Keratinocyte (primary cell): Measurements from ENCODE around the gene RNF8. TPM values are rescaled to one million over a fixed set of nuclear protein-coding genes. Genes with fewer than 3 reads are reported as not detected.

Source experiments
- DNase-seq: peaks from one replicate; pipeline ENCODE4 v3.0.0-alpha.2; 2011; ENCODE audit warnings: low read depth, missing footprints, low spot score
- FAIRE-seq: peaks from 2 replicates; lab custom pipeline; 2011; peaks lifted over from hg19 to GRCh38; lab: Jason Lieb, UNC
- H2AFZ ChIP-seq: 2 replicates; pipeline ENCODE4 v1.6.0; 2012; ENCODE audit warnings: low read length, control low read depth, inconsistent platforms; ENCODE audit not compliant: control insufficient read depth
- H3K27ac ChIP-seq: 2 replicates; pipeline ENCODE4 v1.5.1; 2011; ENCODE audit warnings: low read length; ENCODE audit not compliant: control insufficient read depth, insufficient read depth
- H3K27me3 ChIP-seq: 3 replicates; pipeline ENCODE4 v1.6.0; 2011; ENCODE audit warnings: low read length; ENCODE audit not compliant: control insufficient read depth, insufficient read depth; ENCODE audit errors: extremely low read depth
- H3K36me3 ChIP-seq, 2 experiments: 2 replicates in 1 of 2; 3 replicates in 1 of 2; pipeline ENCODE4 v1.5.1; 2011; ENCODE audit warnings: low read length in 2 of 2, mild to moderate bottlenecking in 1 of 2; ENCODE audit not compliant: control insufficient read depth in 2 of 2, insufficient read depth in 2 of 2; ENCODE audit errors: extremely low read depth in 1 of 2
- H3K4me1 ChIP-seq: 3 replicates; pipeline ENCODE4 v1.5.1; 2011; ENCODE audit warnings: low read length; ENCODE audit not compliant: control insufficient read depth, insufficient read depth; ENCODE audit errors: extremely low read depth
- H3K4me2 ChIP-seq: 3 replicates; pipeline ENCODE4 v1.6.0; 2011; ENCODE audit warnings: low read depth, low read length; ENCODE audit not compliant: control insufficient read depth, insufficient read depth; ENCODE audit errors: extremely low read depth
- H3K4me3 ChIP-seq, 3 experiments: fragments of 200-600 bp in 1 of 3; sonication (generic) in 1 of 3; 2 replicates in 2 of 3; 3 replicates in 1 of 3; pipeline ENCODE4 v1.5.1; 2011 to 2016; ENCODE audit warnings: low read length in 3 of 3, mild to moderate bottlenecking in 3 of 3, control low read depth in 2 of 3, inconsistent platforms in 1 of 3, low read depth in 1 of 3, mixed read lengths in 1 of 3, mixed run types in 1 of 3, moderate library complexity in 1 of 3; ENCODE audit not compliant: control insufficient read depth in 2 of 3, insufficient read depth in 2 of 3; ENCODE audit errors: extremely low read depth in 1 of 3
- H3K79me2 ChIP-seq: 2 replicates; pipeline ENCODE4 v1.6.0; 2012; ENCODE audit warnings: low read length; ENCODE audit not compliant: control insufficient read depth, insufficient read depth
- H3K9ac ChIP-seq: 3 replicates; pipeline ENCODE4 v1.6.0; 2011; ENCODE audit warnings: low read length; ENCODE audit not compliant: control insufficient read depth, insufficient read depth; ENCODE audit errors: extremely low read depth
- H3K9me1 ChIP-seq: 3 replicates; pipeline ENCODE4 v1.6.0; 2011; ENCODE audit warnings: low read length; ENCODE audit not compliant: control insufficient read depth, insufficient read depth; ENCODE audit errors: extremely low read depth
- H3K9me3 ChIP-seq: 2 replicates; pipeline ENCODE4 v1.5.1; 2012; ENCODE audit warnings: low read depth, low read length; ENCODE audit not compliant: control insufficient read depth
- H4K20me1 ChIP-seq: 3 replicates; pipeline ENCODE4 v1.6.0; 2011; ENCODE audit warnings: low read length; ENCODE audit not compliant: control insufficient read depth, insufficient read depth; ENCODE audit errors: extremely low read depth
- EZH2 ChIP-seq: IDR thresholded peaks from one replicate; pipeline ENCODE4 v1.6.1; 2012; ENCODE audit warnings: inconsistent platforms, mild to moderate bottlenecking, low read length, moderate library complexity
- dilution Hi-C: fragments of 300-500 bp; cut with MboI; formaldehyde crosslinking; loops from one replicate; pipeline ENCODE4 v1.7.0; 2020; ENCODE audit warnings: low sequenced_read_pairs; ENCODE audit not compliant: extremely low pct_ligation_motif_present
- polyA plus RNA-seq, 5 experiments: library from polyadenylated mRNA; depleted of rRNA in 3 of 5; stranded (reverse) in 3 of 5; stranded (forward) in 1 of 5; unstranded in 1 of 5; fragments of >200 nt; gene quantifications; 1 replicate in 1 of 5; 2 replicates in 3 of 5; 3 replicates in 1 of 5; pipeline versions ENCODE4 v1.2.1 to v1.2.3, GENCODE V29; 2011 to 2012; ENCODE audit warnings: missing spikeins in 2 of 5, low read depth in 1 of 5, low replicate concordance in 1 of 5
- TF ChIP-seq, protein P1 (sequence below), 3 experiments: IDR thresholded peaks in 1 of 3; conservative IDR thresholded peaks in 1 of 3; optimal IDR thresholded peaks in 1 of 3; 2 replicates in 2 of 3; 3 replicates in 1 of 3; pipeline versions ENCODE3 to v1.5.1; 2011; ENCODE audit warnings: low read length in 3 of 3, mild to moderate bottlenecking in 3 of 3, moderate library complexity in 2 of 3, control low read depth in 1 of 3, inconsistent platforms in 1 of 3; ENCODE audit not compliant: insufficient read depth in 2 of 3; ENCODE audit errors: extremely low read depth in 1 of 3

Gene RNF8
- polyA plus RNA-seq, 1 donor (not counting 4 experiments of a cell fraction or from before 2014, with no cell fraction given), result 34.5 TPM

DNA sequence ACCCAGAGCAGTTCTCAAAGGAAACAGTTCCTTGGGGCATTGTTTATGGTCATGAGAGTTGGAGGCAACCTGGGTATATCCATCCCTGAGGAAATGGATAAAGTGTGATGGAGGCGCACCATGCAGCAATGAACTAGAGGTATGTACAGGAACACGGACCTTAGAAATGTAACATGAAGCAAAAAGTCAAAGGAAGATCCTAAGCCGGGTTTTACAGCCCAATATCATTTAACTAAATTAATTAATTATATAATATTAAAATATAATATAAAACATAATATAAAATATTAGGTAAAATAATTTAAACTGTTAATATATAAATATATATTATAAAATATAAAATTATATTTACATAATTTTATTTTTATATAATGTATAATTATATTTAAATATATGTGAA lies 44.1 kb upstream of the RNF8 start:
- Histone ChIP-seq H3K4me1 (peaks cover 8% of the 10 kb centered on the region), H3K36me3 (peaks cover 13 to 16% of the 10 kb centered on the region in 2 experiments), H3K4me3 (no peak overlapping the region), H3K9me3 (no peaks in the 10 kb centered on the region), H3K79me2 (no peaks in the 10 kb centered on the region), H3K4me2 (no peak overlapping the region), H3K27ac (no peak overlapping the region), H3K27me3 (no peaks in the 10 kb centered on the region), H2AFZ (no peak overlapping the region), H3K9ac (no peak overlapping the region), H4K20me1 (no peaks in the 10 kb centered on the region), H3K9me1 (no peaks in the 10 kb centered on the region)
- dilution Hi-C loops, result no loop called here
- DNase-seq (no peak), FAIRE-seq (no peak)
- TF ChIP-seq EZH2, result no peak
- TF ChIP-seq, protein P1, sequence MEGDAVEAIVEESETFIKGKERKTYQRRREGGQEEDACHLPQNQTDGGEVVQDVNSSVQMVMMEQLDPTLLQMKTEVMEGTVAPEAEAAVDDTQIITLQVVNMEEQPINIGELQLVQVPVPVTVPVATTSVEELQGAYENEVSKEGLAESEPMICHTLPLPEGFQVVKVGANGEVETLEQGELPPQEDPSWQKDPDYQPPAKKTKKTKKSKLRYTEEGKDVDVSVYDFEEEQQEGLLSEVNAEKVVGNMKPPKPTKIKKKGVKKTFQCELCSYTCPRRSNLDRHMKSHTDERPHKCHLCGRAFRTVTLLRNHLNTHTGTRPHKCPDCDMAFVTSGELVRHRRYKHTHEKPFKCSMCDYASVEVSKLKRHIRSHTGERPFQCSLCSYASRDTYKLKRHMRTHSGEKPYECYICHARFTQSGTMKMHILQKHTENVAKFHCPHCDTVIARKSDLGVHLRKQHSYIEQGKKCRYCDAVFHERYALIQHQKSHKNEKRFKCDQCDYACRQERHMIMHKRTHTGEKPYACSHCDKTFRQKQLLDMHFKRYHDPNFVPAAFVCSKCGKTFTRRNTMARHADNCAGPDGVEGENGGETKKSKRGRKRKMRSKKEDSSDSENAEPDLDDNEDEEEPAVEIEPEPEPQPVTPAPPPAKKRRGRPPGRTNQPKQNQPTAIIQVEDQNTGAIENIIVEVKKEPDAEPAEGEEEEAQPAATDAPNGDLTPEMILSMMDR (optimal IDR thresholded peaks at IDR 0.05 in 1 of 3, IDR thresholded peaks at IDR 0.05 in 1 of 3, conservative IDR thresholded peaks at IDR 0.05 in 1 of 3; ENCODE audit: extremely low read depth in 1 of 3, insufficient read depth in 2 of 3, low read length in 3 of 3), result no peak

DNA sequence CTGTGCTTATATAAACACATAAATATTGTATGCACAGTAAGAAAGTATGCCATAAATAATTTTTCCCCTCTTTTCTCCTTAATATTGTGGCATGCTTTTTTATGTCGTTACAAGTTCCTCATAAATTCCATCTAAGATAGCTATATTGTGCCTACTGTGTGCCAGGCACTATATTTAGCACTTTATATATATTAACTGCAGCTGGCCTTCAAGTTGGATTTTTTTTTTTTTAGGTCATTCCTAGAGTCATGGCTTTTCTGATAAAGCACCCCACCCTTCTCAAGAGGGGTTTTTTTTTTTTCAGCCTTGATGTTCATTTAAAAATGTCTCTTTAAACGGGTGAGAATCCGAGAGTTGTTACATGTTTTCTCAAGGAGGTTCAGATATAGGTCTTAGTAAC lies 42.8 kb upstream of the RNF8 start:
- no peaks in the 10 kb centered on the region for H3K27me3 ChIP-seq
- dilution Hi-C loops, result no loop called here
- peaks cover 17 to 18% of the 10 kb centered on the region in 2 experiments for H3K36me3 ChIP-seq
- no peak for TF ChIP-seq EZH2
- TF ChIP-seq, protein P1 (optimal IDR thresholded peaks at IDR 0.05 in 1 of 3, IDR thresholded peaks at IDR 0.05 in 1 of 3, conservative IDR thresholded peaks at IDR 0.05 in 1 of 3; ENCODE audit: extremely low read depth in 1 of 3, insufficient read depth in 2 of 3, low read length in 3 of 3), result no peak
- no peak overlapping the region for H3K27ac ChIP-seq
- H3K79me2 ChIP-seq, result no peaks in the 10 kb centered on the region
- no peak overlapping the region for H3K4me2 ChIP-seq
- no peaks in the 10 kb centered on the region for H3K9me3 ChIP-seq
- peaks cover 5% of the 10 kb centered on the region for H3K4me1 ChIP-seq
- no peak for FAIRE-seq
- H3K4me3 ChIP-seq, result no peak overlapping the region
- no peaks in the 10 kb centered on the region for H3K9me1 ChIP-seq
- no peak overlapping the region for H2AFZ ChIP-seq
- H4K20me1 ChIP-seq, result no peaks in the 10 kb centered on the region
- DNase-seq, result no peak
- no peak overlapping the region for H3K9ac ChIP-seq
